WTC11 (cell line): ENCODE measurements around the gene OIT3.

Experiments used
- ATF2 ChIP-seq: sonication (generic); formaldehyde crosslinking; IDR thresholded peaks from 2 replicates; pipeline ENCODE4 v1.8.1; 2022; ENCODE audit warnings: low read depth, missing genetic modification reagents, borderline replicate concordance
- ELF4 ChIP-seq: sonication (generic); formaldehyde crosslinking; IDR thresholded peaks from 2 replicates; pipeline ENCODE4 v1.8.1; 2022; ENCODE audit warnings: low read depth, mild to moderate bottlenecking, moderate library complexity, missing genetic modification reagents
- FOXJ3 ChIP-seq: sonication (generic); formaldehyde crosslinking; IDR thresholded peaks from 2 replicates; pipeline ENCODE4 v1.9.0; 2021; ENCODE audit warnings: missing genetic modification reagents, mild to moderate bottlenecking, borderline replicate concordance
- MAX ChIP-seq: sonication (generic); formaldehyde crosslinking; IDR thresholded peaks from 2 replicates; pipeline ENCODE4 v1.8.0; 2022; ENCODE audit warnings: mild to moderate bottlenecking, missing genetic modification reagents
- NFYB ChIP-seq: sonication (generic); formaldehyde crosslinking; conservative IDR thresholded peaks from 2 replicates; pipeline ENCODE4 v1.8.0; 2022; ENCODE audit warnings: low read depth, missing genetic modification reagents
- OVOL2 ChIP-seq: fragments of 250-450 bp; sonication (Bioruptor Pico); IDR thresholded peaks from 2 replicates; pipeline ENCODE4 v1.9.0; 2021; ENCODE audit warnings: mild to moderate bottlenecking, borderline replicate concordance
- PRDM15 ChIP-seq: sonication (generic); formaldehyde crosslinking; IDR thresholded peaks from 2 replicates; pipeline ENCODE4 v1.8.0; 2022; ENCODE audit warnings: missing genetic modification reagents
- TEAD4 ChIP-seq: sonication (generic); formaldehyde crosslinking; IDR thresholded peaks from 2 replicates; pipeline ENCODE4 v1.8.0; 2022; ENCODE audit warnings: mild to moderate bottlenecking, missing genetic modification reagents
- ZBTB21 ChIP-seq: sonication (generic); formaldehyde crosslinking; IDR thresholded peaks from 2 replicates; pipeline ENCODE4 v1.8.1; 2023; ENCODE audit warnings: mild to moderate bottlenecking, missing genetic modification reagents, borderline replicate concordance
- TF ChIP-seq, protein P1 (sequence below): fragments of 200-600 bp; IDR thresholded peaks from 2 replicates; pipeline ENCODE4 v1.8.0; 2022; ENCODE audit warnings: antibody characterized with exemption
- TF ChIP-seq, protein P2 (sequence below): sonication (generic); formaldehyde crosslinking; IDR thresholded peaks from 2 replicates; pipeline ENCODE4 v1.8.1; 2023; ENCODE audit warnings: mild to moderate bottlenecking, missing genetic modification reagents, moderate library complexity
- TF ChIP-seq, protein P3 (sequence below): sonication (generic); formaldehyde crosslinking; IDR thresholded peaks from 2 replicates; pipeline ENCODE4 v1.8.1; 2023; ENCODE audit warnings: mild to moderate bottlenecking, missing genetic modification reagents, borderline replicate concordance

- no peak for TF ChIP-seq TEAD4 (CRISPR knock-in tag)
- no peak for TF ChIP-seq ATF2 (CRISPR knock-in tag)
- TF ChIP-seq, protein P1, sequence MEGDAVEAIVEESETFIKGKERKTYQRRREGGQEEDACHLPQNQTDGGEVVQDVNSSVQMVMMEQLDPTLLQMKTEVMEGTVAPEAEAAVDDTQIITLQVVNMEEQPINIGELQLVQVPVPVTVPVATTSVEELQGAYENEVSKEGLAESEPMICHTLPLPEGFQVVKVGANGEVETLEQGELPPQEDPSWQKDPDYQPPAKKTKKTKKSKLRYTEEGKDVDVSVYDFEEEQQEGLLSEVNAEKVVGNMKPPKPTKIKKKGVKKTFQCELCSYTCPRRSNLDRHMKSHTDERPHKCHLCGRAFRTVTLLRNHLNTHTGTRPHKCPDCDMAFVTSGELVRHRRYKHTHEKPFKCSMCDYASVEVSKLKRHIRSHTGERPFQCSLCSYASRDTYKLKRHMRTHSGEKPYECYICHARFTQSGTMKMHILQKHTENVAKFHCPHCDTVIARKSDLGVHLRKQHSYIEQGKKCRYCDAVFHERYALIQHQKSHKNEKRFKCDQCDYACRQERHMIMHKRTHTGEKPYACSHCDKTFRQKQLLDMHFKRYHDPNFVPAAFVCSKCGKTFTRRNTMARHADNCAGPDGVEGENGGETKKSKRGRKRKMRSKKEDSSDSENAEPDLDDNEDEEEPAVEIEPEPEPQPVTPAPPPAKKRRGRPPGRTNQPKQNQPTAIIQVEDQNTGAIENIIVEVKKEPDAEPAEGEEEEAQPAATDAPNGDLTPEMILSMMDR, result no peak
- TF ChIP-seq, protein P2, sequence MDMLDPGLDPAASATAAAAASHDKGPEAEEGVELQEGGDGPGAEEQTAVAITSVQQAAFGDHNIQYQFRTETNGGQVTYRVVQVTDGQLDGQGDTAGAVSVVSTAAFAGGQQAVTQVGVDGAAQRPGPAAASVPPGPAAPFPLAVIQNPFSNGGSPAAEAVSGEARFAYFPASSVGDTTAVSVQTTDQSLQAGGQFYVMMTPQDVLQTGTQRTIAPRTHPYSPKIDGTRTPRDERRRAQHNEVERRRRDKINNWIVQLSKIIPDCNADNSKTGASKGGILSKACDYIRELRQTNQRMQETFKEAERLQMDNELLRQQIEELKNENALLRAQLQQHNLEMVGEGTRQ (CRISPR knock-in tag), result no peak
- no peak for TF ChIP-seq NFYB (CRISPR knock-in tag)
- TF ChIP-seq PRDM15 (CRISPR knock-in tag), result no peak
- TF ChIP-seq OVOL2 (CRISPR knock-in tag), result no peak
- no peak for TF ChIP-seq FOXJ3
- no peak for TF ChIP-seq ZBTB21 (CRISPR knock-in tag)
- no peak for TF ChIP-seq ELF4 (CRISPR knock-in tag)
- TF ChIP-seq, protein P3, sequence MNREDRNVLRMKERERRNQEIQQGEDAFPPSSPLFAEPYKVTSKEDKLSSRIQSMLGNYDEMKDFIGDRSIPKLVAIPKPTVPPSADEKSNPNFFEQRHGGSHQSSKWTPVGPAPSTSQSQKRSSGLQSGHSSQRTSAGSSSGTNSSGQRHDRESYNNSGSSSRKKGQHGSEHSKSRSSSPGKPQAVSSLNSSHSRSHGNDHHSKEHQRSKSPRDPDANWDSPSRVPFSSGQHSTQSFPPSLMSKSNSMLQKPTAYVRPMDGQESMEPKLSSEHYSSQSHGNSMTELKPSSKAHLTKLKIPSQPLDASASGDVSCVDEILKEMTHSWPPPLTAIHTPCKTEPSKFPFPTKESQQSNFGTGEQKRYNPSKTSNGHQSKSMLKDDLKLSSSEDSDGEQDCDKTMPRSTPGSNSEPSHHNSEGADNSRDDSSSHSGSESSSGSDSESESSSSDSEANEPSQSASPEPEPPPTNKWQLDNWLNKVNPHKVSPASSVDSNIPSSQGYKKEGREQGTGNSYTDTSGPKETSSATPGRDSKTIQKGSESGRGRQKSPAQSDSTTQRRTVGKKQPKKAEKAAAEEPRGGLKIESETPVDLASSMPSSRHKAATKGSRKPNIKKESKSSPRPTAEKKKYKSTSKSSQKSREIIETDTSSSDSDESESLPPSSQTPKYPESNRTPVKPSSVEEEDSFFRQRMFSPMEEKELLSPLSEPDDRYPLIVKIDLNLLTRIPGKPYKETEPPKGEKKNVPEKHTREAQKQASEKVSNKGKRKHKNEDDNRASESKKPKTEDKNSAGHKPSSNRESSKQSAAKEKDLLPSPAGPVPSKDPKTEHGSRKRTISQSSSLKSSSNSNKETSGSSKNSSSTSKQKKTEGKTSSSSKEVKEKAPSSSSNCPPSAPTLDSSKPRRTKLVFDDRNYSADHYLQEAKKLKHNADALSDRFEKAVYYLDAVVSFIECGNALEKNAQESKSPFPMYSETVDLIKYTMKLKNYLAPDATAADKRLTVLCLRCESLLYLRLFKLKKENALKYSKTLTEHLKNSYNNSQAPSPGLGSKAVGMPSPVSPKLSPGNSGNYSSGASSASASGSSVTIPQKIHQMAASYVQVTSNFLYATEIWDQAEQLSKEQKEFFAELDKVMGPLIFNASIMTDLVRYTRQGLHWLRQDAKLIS, result no peak
- TF ChIP-seq MAX (CRISPR knock-in tag), result no peak
These were observed 36.7 kb downstream of the OIT3 start for GRCh38 chr10:72930276-72930675.
